Vagina (tissue), 2 donors: ENCODE results near the gene ANKHD1.

Experiments used
- POLR2A ChIP-seq, 2 donors: fragments of 450-650 bp; IDR thresholded peaks; one replicate each; pipeline ENCODE4 v1.6.1; 2017; ENCODE audit warnings: antibody characterized with exemption in 2 of 2, mild to moderate bottlenecking in 2 of 2, moderate library complexity in 2 of 2
- POLR2AphosphoS5 ChIP-seq, 2 donors: sonication (generic); formaldehyde crosslinking; IDR thresholded peaks; one replicate each; pipeline ENCODE4 v1.9.0; 2017; ENCODE audit warnings: antibody characterized with exemption in 2 of 2, mild to moderate bottlenecking in 2 of 2, low read depth in 1 of 2; ENCODE audit not compliant: insufficient read depth in 1 of 2
- TF ChIP-seq, protein P1 (sequence below), 3 experiments: fragments of 450-650 bp in 2 of 3; fragments of 200-600 bp in 1 of 3; sonication (generic) in 1 of 3; IDR thresholded peaks; one replicate each; pipeline ENCODE4 v1.5.1; 2017 to 2019; ENCODE audit warnings: antibody characterized with exemption in 3 of 3, mild to moderate bottlenecking in 2 of 3, moderate library complexity in 2 of 3

DNA sequence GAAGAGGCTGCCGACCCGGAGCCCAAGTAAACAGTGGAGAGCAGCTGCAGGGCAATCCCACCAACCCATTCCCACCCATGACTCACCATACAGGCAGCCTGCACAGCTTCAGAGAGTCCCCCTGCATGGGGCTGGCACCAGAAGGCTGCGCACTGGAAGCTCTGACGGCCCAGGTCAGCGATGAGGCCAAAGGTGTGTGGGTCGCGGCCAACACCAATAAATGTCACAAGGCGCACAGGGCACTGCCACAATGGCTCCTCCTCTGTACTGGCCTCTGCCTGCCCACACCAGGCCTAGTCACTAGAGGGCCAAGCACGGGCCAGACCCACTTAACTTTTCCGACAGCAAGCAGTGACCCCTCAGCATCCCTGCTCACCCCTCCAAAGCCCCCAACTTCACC lies 158.6 kb downstream of the ANKHD1 start:
- TF ChIP-seq POLR2AphosphoS5 (IDR thresholded peaks at IDR 0.05; ENCODE audit: insufficient read depth in 1 of 2, low read depth in 1 of 2): no peak
- TF ChIP-seq, protein P1, sequence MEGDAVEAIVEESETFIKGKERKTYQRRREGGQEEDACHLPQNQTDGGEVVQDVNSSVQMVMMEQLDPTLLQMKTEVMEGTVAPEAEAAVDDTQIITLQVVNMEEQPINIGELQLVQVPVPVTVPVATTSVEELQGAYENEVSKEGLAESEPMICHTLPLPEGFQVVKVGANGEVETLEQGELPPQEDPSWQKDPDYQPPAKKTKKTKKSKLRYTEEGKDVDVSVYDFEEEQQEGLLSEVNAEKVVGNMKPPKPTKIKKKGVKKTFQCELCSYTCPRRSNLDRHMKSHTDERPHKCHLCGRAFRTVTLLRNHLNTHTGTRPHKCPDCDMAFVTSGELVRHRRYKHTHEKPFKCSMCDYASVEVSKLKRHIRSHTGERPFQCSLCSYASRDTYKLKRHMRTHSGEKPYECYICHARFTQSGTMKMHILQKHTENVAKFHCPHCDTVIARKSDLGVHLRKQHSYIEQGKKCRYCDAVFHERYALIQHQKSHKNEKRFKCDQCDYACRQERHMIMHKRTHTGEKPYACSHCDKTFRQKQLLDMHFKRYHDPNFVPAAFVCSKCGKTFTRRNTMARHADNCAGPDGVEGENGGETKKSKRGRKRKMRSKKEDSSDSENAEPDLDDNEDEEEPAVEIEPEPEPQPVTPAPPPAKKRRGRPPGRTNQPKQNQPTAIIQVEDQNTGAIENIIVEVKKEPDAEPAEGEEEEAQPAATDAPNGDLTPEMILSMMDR (IDR thresholded peaks at IDR 0.05): no peak
- TF ChIP-seq POLR2A (IDR thresholded peaks at IDR 0.05): no peak
